ENCODE measurements around the gene CDT1.

GRCh38 chr16:88826070-88826840 is 22.7 kb downstream of the CDT1 start:
- no peak for TF ChIP-seq POLR2A (IDR thresholded peaks at IDR 0.05; ENCODE audit: low read depth, low read length)
- TF ChIP-seq POLR2AphosphoS5 (IDR thresholded peaks at IDR 0.05; ENCODE audit: low read depth, low read length): no peak
